SHP77 treated with DMSO at 0.1 percent for 48 hours (cell line): Measurements from ENCODE around the gene KRT31.
"Not testable (repeated sequence)": the region's sequence is repeated elsewhere in the genome, so short reads cannot be mapped to it uniquely, and the experiment has no call there.

Source experiments
- DNase-seq: peaks from one replicate; lab custom pipeline; 2025; lab: John Stamatoyannopoulos, UW

KRT31 gene

DNA sequence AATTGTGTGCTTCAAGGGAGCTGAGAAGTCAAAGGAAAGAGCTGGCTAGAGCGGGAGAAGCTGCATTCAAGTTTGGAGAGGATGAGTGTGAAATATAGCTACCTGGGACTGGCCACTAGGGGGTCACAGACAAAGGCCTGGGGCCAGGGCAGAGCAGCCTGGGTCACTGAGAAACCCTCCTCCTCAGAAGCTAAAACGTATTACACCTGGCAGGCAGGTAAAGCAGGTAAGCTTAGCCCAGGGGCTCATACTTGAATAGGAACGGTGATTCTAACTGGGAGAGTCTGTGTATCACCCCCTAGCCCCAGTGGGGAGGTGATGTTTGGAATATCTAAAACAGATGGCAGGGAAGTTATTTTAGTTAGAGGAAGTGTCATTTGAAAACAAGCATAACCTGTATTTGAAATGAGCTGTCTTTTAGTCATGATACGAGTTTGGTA, 20.2 kb upstream of the KRT31 start:
- no peak for DNase-seq

DNA sequence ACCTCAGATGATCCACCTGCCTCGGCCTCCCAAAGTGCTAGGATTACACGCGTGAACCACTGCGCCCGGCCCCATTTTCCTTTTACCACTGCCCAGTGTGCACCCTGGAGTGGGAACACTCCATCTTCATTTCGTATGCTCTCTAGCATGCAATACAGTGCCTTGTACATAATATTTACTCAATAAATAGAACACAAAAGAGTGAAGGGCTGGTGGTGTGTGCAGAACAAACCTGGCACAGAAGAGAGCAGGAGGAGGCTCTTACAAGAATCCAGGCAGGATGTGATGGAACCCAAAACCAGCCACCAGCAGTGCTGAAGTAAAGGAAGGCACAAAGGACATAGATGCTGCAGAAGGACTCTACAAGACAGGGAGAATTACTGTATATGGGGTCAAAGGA, 19.7 kb upstream of the KRT31 start:
- no peak for DNase-seq

DNA sequence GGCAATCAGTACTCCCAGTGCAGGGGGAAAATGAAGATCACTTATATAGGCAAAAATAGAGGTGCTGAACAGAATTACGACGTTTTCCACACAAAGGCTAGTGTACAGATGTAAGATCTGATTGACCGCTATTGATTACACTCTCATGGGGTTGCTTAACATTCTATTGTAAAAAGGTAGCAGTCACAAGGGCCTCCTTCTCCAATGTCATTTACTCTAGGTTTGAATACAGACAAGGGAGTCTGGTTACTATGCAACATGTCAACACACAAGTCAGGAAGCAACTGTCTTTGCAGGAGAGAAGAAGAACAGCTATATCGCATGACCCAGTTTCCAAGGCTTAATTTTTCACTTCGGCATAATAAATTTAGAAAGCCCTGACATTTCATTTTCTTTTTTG, 19.1 kb upstream of the KRT31 start:
- DNase-seq: no peak

DNA sequence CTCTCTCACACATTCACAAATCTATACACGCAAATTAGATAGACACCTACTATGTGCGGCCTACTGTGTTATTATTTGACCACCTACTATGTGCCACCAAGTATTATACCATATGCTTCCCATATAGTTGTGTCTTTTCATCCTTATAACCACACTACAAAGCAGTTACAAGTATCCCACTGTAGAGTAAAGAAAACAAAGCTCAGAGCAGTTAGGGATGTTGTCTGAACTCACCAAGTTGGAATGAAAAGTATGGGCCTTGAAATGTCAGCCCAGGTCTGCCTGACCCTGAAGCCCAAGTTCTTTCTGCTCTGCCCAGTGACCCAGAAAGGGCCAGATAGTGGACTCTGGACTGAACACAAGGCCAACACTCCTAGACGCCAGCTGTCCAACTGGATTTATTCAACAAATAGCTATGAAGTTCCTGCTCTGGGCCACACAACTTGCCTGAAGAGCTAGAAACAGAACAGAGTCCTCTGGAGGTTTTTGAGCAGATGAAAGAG, 18.5 kb upstream of the KRT31 start:
- no peak for DNase-seq

DNA sequence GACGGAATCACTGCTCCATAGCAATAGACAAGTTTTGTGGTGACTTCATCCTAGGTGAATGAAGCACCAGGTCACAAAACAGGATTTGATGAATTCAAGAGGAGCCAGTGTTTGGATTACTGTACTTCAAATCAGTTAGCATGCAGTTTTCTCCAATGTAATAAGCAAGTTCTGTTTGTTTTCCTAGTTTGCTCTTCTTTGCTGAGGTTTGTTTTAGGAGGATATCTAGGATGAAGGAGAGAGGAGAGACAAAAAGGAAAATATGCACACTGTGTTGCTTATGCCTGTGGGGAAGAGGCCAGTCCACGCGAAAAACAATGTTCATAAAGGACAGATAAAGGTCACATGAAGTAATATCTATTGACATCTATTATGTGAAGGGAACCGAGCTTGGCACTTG, 18.0 kb upstream of the KRT31 start:
- DNase-seq: no peak

DNA sequence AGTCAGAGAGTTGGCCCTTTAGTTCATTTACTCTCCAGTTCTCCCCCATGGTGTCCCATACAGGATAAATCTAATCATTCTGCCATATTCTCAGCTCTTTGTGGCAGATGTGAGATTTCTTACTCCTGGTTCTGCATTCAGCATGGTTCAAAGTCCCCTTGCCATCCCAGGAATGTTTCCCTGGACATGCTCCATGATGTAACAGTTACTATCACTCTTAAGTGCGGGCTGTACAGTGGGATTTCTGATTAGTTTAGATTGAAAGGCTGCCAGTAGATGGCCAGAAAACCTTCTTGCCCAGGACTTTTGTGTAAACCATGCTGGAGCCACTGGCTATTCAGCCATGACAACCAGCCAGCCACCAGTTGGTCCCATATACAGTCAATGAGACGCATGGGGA, 16.6 kb upstream of the KRT31 start:
- DNase-seq: no peak

DNA sequence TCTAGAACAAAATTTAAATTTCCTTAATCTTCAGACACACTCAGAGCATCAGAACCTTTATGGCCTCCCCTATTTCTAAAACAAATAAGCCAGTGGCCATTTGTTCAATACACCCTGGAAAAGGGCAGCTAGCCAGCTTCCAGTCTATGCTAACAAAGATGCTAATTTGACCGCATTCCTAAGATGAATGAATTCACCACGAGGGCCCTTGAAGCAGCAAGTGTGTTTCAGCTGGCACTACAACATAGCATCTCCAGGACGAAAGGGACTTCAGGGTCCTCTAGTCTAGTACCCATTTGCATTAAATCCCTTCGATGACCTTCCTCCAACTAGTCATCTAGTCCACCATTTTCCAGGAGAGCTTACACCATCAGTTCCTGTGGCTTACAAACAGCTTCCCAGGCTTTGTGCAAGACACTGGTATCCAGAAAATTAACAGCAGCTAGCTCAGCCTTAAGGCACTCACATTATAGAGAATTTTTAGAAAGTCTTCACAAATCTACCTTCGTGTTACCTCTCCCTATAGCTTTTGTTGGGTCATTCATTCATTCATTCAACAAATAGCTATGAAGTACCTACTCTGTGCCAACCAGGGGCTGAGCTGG, 16.0 kb upstream of the KRT31 start:
- DNase-seq: no peak

DNA sequence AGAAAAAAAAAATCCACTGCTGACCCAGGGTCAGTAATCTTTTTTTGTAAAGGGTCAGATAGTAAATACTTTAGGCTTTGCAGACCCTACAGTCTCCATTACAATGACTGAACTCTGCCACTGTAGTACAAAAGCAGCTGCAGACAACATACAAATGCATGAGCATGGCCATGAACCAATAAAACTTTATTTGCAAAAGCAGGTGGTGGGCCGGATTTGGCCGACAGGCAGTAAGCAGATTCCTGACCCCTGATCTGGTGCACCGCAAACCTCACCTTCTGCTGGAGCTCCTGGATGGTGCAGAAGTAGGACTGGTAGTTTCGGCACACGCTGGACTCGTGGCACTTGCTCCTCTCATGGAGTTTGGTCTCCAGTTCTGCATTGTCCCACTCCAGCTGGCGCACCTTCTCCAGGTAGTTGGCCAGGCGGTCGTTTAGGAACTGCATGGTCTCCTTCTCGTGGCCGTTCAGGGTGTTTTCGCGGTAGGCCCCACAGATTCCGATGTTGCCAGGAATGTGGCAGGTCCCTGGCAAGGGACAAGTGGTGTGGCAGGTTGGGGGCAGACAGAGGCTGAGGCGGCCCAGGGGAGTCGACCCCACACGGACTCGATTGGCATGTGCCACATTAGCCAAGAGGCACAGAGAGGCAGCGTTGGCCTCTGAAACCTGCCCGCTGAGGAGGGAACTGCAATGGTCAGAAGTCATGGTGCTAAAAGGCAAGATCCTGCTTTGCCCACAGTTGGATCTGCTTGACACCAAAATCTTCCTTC, 13.8 kb upstream of the KRT31 start:
- no peak for DNase-seq

DNA sequence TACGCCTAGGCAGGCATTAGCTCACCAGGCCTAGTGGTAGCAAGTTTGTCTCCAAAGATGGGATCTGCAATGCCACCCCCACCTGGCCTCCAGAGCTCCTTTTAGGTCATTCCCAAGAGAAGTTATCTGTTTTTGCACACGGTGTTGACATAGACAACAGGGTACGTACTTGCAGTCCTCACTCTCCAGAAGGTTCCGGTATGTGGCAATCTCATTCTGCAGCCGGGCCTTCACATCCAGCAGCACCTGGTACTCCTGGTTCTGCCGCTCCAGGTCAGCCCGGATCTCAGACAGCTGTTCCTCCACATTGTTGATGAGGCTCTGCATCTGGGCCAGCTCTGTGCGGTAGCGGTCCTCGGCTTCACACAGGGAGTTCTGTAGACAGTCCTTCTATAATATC, 9.8 kb upstream of the KRT31 start:
- no peak for DNase-seq

DNA sequence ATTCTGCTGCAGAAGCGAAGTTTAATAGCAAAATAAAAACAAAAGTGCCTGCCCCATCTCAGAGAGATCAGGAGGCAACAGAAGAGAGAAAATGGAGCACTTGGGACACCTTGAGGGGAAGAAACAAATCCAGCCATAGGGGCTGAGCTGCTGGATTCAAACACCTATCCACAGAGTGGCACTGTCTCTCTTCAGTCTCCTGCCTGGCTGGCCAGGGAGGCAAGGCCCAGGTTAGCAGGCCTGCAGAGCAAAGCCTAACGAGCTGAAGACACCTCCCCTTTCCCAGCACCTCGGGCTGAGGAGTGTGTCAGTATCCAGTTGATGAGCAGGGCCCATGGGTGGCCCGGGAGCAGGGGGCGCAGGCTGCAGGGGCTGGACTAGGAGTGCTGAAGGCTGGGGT, 8.8 kb upstream of the KRT31 start:
- DNase-seq: no peak

DNA sequence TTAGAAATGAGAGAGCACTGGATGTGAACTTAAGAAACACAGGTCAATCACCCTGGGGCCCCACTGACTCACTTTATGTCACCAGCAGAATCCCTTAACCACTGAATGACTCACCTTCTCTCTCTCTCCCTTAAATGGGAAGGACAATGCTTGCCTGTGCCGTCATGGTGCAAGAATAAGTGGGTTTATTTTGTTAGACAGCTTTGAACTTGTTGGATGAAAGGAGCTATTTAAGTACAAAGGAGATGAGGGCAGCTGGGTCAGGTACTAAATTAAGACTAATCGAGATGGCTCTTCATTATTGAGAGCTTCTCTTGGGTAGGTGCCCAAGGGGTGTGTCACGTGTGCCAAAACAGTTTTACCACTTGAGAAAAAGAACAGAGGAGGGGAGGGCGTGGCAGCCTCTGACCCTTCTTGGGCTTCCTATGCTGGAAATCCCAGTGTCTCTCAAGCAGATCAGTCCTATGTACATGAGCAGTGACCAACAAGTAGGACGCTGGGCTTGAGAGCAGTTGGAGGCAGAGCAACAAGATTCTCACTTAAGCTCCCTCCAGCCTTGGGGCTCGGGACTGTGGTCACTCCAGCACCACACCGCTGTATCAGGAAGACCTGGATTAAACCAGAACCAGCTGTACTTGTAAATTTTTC, 6.7 kb upstream of the KRT31 start:
- no peak for DNase-seq

DNA sequence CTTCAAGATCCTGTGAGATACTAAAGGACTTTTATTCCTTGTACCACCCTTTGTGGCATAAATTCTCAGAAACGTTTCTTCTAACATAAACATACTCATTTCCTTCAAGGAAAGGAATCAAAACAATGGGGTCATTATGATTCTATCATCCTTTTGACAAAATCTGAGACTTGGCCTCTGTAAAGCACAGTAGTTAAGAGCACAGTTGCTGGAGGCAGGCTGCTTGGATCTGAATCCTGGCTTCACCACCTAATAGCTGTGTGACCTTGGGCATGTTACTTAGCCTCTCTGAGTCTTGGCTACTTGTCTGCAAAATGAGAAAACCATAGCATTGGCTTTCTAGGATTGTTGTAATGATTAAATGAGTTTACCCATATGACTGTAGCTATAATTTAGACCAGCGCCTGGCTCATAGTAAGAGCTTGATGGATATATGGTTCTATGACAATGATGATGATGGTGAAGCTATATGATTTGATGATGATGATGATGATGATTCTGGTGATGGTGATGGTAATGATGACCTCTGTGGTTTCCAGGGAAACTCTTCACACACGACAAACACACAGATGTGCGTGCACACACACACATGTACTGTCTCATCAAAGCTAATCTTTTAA, 6.1 kb upstream of the KRT31 start:
- DNase-seq: no peak

DNA sequence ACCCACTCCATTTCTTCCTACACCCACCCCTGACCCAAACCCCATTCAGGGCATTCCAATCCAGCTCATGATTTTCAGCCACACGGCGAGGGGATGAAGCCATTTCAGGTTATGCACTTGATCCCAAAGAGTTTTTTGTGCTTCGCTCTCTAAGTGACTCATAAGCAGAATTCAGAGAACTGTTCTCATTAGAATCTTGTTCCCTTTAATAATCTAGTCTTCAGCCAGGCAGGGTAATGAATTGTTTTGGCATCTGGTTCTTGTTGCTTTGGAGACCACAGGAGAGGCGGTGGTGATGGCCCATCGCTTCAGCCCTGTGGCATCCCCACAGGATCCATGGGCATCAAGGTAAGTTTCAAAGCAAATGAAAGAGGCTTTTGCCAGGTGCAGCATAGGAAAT, 4.8 kb upstream of the KRT31 start:
- no peak for DNase-seq

DNA sequence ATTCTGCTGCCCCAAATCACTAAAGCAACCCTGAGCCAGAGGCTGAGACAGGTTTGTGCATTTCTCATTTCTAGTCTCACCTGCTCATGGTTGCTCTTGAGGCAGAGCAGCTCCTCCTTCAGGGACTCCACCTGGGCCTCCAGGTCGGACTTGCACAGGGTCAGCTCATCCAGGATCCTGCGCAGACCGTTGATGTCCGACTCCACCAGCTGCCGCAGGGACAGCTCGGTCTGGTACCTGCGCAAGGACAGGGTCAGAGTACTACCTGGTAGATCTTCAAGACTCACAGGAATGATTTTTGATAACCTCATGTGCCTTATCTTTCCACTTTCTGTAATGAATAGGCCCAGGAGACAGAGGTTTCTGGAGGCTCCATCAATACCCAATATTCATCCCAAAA, 1.1 kb downstream of the KRT31 start:
- no peak for DNase-seq

DNA sequence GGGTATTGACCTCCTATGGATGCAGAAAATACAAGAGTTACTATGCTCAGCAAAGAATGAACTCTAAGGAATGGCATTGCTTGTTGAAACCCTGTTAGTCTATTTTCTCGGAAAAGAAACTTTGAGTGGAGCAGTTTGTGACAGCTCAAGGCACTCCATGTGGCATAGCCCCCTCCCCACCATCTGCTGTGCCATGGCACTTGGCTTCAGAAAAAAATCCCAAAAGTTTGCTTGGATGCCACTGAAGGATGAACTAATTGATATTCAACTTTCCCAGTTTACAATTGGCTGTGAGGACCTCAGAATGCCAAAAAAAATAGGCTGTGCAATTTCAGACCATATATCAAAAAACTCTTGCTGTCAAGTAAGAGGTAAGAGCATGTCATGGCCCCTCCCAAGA, 1.8 kb downstream of the KRT31 start:
- no peak for DNase-seq

DNA sequence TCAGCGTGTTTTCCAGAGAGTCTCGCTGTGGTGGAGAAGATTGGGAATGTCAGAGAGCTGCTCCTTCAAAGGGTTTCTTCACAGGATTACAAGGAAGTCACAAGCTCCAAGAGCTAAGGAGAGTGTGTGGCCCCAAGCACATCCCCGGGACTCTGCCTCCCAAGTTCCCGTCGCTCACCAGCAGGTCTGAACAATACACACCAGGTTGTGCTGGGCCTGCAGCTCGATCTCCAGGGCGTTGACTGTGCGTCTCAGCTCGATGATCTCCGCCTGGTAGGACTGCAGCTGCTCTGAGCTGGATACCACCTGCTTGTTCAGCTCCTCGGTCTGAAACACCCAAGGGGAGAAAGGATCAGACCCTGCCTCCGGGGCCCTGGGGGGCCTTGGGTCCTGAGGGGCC, 2.4 kb downstream of the KRT31 start:
- not testable (repeated sequence) for DNase-seq

DNA sequence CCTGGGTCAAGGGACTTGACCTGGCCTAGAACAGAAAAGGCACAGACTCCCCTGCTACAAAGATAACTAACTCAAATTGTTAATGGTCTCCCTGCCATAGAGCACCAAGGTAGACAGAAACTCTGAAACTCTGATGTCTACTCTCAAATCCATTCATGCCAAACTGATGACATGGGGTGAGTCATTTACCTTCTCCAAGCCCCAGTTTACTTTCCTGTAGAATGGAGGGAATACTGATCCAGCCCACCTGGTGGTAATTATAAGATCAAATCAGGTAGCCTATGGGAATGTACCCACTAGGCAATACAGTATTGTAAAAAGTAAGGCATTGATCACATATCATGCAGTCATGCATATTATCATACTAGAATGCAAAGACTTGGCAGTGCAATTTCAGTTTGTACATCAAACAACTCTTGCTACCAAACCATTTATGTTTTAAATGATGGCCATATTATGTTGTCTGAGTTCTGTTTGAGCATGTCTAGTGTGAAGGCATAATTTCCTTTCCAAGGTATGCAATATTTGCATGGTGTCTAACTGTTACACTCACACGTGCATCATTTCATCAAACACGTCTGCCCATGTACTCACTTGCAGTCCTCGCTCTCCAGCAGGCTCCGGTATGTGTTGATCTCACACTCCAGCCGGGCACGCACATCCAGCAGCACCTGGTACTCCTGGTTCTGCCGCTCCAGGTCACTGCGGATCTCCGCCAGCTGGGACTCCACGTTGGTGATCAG, 3.0 kb downstream of the KRT31 start:
- no peak for DNase-seq

DNA sequence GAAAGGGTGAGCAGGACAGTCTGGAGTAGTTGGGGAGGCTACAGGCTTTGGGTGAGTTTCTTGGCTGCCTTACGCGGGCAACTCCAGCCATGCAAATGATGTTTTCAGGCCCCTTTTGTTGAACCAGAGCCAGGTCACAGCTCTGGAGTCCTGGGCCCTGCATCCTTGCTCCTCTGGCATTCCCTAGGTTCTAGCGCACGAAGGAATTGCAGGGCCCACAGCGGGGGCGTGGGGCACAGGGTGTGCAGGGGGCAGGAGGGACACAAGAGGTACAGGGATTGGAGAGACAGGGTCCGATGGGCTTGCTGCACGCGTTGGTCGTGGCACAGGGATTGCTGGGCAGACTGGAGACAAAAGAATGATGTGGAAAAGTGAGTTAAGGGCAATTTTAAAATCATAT, 3.6 kb downstream of the KRT31 start:
- DNase-seq: no peak

DNA sequence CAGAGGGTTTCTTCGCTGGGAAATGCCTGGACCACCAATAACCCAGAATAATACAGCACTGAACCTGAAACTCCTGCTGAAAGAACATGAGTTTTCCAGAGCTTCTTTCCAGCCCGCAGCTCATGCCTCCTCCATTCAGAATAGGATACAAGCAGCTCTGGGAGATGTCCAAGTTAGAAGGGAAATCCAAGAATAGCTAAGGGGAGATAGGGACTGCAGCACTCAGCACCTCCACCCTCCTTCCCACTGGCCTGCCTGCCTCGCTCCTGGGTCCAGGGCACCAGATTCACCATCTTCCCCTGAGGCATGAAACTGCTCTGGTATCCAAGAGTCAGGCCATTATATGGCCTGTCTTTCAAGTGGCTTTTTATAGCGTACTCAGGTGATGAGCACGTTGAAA, 4.1 kb downstream of the KRT31 start:
- no peak for DNase-seq

DNA sequence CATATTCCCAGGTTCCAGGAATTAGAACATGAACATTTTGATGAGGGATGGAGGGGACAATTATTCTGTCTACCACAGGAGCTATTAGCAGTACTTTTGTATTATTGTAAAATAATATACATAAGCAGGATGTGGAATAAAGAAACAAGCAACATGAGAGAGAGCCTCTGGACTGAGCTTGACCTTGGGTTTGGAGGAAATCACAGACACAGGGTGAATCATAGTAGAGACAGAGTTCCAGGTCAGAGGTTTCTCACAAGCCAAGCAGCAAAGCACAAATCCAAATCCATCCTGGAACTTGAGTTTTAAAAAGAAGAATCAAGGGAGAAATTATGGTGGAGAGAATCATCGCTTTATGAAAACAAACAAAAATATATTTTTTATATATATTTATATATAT, 5.1 kb downstream of the KRT31 start:
- DNase-seq: no peak

DNA sequence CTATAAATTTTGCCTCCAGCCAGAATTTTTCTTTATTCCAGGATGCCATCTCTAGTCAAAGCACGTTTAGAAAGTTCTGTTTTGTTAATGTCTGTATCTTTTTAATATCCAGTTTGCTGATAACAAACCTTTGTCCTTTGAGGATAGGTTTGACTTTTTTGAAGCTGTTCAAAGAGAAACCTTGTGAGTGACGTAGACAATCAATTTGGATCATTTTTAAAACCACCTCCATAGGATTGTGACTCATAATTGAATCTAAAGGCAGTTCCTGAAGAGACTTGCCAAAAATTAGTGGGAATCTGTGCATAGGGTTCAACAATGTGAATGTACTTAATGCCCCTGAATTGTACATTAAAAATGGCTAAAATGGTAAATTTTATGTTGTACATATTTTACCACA, 5.9 kb downstream of the KRT31 start:
- DNase-seq: no peak

DNA sequence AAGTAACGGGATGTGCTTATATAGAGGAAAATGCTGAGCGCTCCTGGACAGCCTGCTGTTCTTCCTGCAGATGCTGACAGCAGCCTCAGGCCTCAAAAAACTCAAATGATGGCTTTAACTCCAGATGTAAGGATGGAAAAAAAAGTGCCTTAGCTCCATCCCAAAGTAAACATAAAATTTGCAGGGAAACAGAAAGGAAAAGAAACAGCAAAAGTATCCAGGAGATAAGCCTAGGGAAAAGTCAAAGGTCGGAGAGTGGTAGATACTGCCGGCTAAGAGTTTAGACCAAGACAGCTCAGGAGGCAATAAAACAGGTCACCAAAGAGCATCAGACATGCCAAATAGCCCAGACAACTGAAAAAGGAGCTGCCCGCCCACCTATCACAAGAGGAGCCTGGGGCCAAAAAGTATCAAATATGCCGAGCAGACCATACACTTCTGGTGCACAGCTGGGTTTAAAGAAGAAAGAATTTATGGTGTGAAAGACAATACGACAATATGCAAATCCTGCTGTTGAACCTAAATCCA, 6.9 kb downstream of the KRT31 start:
- DNase-seq: no peak
